Endothelial cell (in vitro differentiated cells): ENCODE measurements around the gene DKKL1. TPM values are rescaled to one million over a fixed set of nuclear protein-coding genes. Genes with fewer than 3 reads are reported as not detected.

Experiments
- DNase-seq: peaks from one replicate; pipeline ENCODE4 v3.0.0; 2021; ENCODE audit warnings: low spot score
- H3K27ac Mint-ChIP-seq: one replicate; pipeline ENCODE4 v1.8.0; 2021; ENCODE audit warnings: mixed read lengths, inconsistent platforms; ENCODE audit not compliant: unreplicated experiment
- H3K27me3 Mint-ChIP-seq: one replicate; pipeline ENCODE4 v1.8.0; 2021; ENCODE audit warnings: mild to moderate bottlenecking, moderate library complexity, mixed read lengths, inconsistent platforms; ENCODE audit not compliant: unreplicated experiment
- H3K36me3 Mint-ChIP-seq: one replicate; pipeline ENCODE4 v1.8.0; 2021; ENCODE audit warnings: mild to moderate bottlenecking, low read depth, mixed read lengths, inconsistent platforms; ENCODE audit not compliant: unreplicated experiment
- H3K4me1 Mint-ChIP-seq: one replicate; pipeline ENCODE4 v1.8.0; 2021; ENCODE audit warnings: mild to moderate bottlenecking, mixed read lengths, inconsistent platforms; ENCODE audit not compliant: unreplicated experiment
- H3K4me3 Mint-ChIP-seq: one replicate; pipeline ENCODE4 v1.8.0; 2021; ENCODE audit warnings: mild to moderate bottlenecking, mixed read lengths, inconsistent platforms; ENCODE audit not compliant: unreplicated experiment
- H3K9me3 Mint-ChIP-seq: one replicate; pipeline ENCODE4 v1.8.0; 2021; ENCODE audit warnings: mixed read lengths, inconsistent platforms; ENCODE audit not compliant: unreplicated experiment
- total RNA-seq: library from RNA; stranded (reverse); fragmentation: NEBNext Ultra II Directional; extraction: Animal tissue kit (Norgen Biotek cat#: 25700); gene quantifications from one replicate; pipeline ENCODE4 v1.2.1, GENCODE V29; 2021; ENCODE audit not compliant: unreplicated experiment
- TF ChIP-seq, protein P1 (sequence below): fragments of 200-600 bp; sonication (generic); IDR thresholded peaks from one replicate; pipeline ENCODE4 v1.5.0; 2021; ENCODE audit warnings: antibody characterized with exemption; ENCODE audit not compliant: unreplicated experiment

The DKKL1 gene
- total RNA-seq, 1 donor from 2014 or later, result 2.2 TPM

DNA sequence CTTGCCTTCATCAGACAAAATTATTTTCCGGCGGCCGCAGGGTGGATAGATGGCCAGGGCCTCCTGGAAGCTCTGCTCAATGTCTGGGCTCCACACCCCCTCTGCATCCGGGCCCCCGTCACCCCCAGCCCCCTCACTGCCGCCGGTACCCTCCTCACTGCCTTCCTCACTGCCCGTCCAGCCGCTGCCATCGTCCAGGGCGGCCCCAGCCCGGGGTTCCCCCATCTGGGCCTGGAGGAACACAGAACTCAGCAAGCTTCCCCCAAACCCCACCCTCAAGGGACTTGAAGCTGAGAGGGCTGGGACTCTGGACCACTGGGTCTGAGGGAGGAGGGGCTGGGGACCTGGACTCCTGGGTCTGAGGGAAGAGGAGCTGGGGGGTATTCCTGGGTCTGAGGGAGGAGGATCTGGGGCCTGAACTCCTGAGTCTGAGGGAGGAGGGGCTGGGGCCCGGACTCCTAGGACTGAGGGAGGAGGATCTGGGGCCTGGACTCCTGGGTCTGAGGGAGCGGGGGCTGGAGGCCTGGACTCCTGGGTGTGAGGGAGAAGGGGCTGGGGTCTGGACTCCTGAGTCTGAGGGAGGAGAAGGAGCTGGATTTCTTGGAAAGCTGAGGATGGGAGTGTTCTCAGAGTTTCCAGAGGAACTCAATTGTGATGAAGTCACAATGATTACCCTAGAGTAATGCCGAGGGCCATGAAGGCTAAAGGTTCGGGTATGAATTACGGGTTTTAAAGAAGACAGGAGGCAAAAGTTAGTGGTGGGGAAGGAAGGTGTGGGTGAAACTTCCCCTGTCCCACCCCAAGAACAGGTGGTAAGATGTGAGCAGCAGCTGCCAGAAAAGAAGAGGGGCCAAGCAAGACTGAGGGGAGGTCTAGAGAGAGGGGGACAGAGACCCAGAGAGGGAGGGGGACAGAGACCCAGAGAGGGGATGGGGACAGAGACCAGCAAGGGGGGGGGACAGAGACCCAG lies 3.5 kb upstream of the DKKL1 start:
- TF ChIP-seq, protein P1, sequence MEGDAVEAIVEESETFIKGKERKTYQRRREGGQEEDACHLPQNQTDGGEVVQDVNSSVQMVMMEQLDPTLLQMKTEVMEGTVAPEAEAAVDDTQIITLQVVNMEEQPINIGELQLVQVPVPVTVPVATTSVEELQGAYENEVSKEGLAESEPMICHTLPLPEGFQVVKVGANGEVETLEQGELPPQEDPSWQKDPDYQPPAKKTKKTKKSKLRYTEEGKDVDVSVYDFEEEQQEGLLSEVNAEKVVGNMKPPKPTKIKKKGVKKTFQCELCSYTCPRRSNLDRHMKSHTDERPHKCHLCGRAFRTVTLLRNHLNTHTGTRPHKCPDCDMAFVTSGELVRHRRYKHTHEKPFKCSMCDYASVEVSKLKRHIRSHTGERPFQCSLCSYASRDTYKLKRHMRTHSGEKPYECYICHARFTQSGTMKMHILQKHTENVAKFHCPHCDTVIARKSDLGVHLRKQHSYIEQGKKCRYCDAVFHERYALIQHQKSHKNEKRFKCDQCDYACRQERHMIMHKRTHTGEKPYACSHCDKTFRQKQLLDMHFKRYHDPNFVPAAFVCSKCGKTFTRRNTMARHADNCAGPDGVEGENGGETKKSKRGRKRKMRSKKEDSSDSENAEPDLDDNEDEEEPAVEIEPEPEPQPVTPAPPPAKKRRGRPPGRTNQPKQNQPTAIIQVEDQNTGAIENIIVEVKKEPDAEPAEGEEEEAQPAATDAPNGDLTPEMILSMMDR, result no peak
- Mint-ChIP-seq H3K36me3 (peaks cover 27% of the 10 kb centered on the region), H3K4me1 (peaks cover 42% of the 10 kb centered on the region), H3K27me3 (peaks cover 23% of the 10 kb centered on the region), H3K4me3 (no peak overlapping the region), H3K27ac (peak overlapping the region; percentile 98), H3K9me3 (no peaks in the 10 kb centered on the region)
- DNase-seq, result no peak

GRCh38 chr19:49361438-49362047 lies 2.1 kb upstream of the DKKL1 start:
- Mint-ChIP-seq H3K27ac (peak overlapping the region; percentile 98), H3K4me3 (no peak overlapping the region), H3K36me3 (peaks cover 19% of the 10 kb centered on the region), H3K27me3 (peaks cover 18% of the 10 kb centered on the region), H3K4me1 (peaks cover 28% of the 10 kb centered on the region), H3K9me3 (no peaks in the 10 kb centered on the region)
- TF ChIP-seq, protein P1, result no peak
- DNase-seq, result peak; percentile 84

- Mint-ChIP-seq H3K9me3 (no peaks in the 10 kb centered on the region), H3K4me1 (peaks cover 20% of the 10 kb centered on the region), H3K4me3 (no peak within 1 kb of the TSS), H3K27ac (peak within 1 kb of the TSS; percentile 98), H3K27me3 (peaks cover 18% of the 10 kb centered on the region), H3K36me3 (peaks cover 14% of the 10 kb centered on the region)
- TF ChIP-seq, protein P1, result no peak
- DNase-seq, result peak; percentile 84
Measured at GRCh38 chr19:49362048-49362928, 1.4 kb upstream of the DKKL1 start, which contains the start of gene TEAD2. Gene TEAD2, minus strand, starts transcription at chr19:49362416. Its CDS starts 2,341 bp downstream, at chr19:49360075.

GRCh38 chr19:49362929-49363267 lies 779 bp upstream of the DKKL1 start:
- peak; percentile 40 for DNase-seq
- peaks cover 18% of the 10 kb centered on the region for H3K27me3 Mint-ChIP-seq
- H3K9me3 Mint-ChIP-seq, result no peaks in the 10 kb centered on the region
- TF ChIP-seq, protein P1, result no peak
- no peak overlapping the region for H3K27ac Mint-ChIP-seq
- H3K36me3 Mint-ChIP-seq, result peaks cover 11% of the 10 kb centered on the region
- peaks cover 17% of the 10 kb centered on the region for H3K4me1 Mint-ChIP-seq
- no peak overlapping the region for H3K4me3 Mint-ChIP-seq
